Measurements from ENCODE around the gene NUDT3. TPM values are rescaled to one million over a fixed set of nuclear protein-coding genes. Genes with fewer than 3 reads are reported as not detected.

NUDT3 gene
- total RNA-seq, 1 experiment from 2014 or later, result 25.2 TPM

DNA sequence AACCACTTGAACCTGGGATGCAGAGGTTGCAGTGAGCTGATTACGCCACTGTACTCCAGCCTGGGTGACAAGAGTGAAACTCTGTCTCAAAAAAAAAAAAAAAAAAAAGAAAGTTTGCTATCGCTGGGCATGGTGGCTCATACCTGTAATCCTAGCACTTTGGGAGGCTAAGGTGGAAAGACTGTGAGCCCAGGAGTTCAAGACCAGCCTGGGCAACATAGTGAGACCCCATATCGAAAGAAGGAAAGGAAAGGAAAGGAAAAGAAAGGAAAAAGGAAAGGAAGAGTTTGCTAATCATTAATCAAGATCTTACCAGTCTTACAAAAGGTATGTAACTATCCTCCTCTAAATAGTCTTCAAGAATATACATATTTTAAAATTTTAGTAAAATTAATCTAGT is 88.3 kb downstream of the NUDT3 start (continued):
- no peak for TF ChIP-seq ZNF274 (IDR thresholded peaks at IDR 0.05; ENCODE audit: low read depth, low read length)

- H2AFZ ChIP-seq (ENCODE audit: low read depth, low read length, poor library complexity, severe bottlenecking), result no peak overlapping the region
- ChIA-PET CTCF (interaction anchor here (0.7 kb wide), 2 partner anchors 12 to 585 kb away, joined by 3 to 4 read pairs; no protein-coding TSS in a partner anchor), POLR2A (no interaction called here), RAD21 (ENCODE audit: low non-redundant PET in 1 of 2, low total read pairs in 2 of 2, uncharacterized antibody in 2 of 2, unreplicated experiment in 2 of 2) (no interaction called here)
- no TSS peak for BruUV-seq (replicated peaks)
- peaks cover 42% of the 10 kb centered on the region for H3K79me2 ChIP-seq (ENCODE audit: insufficient read depth, low read length)
- H3K9me3 ChIP-seq (ENCODE audit: control insufficient read depth in 1 of 2, insufficient read depth in 1 of 2, low read depth in 1 of 2, low read length in 2 of 2), result no peaks in the 10 kb centered on the region
- no peaks in the 10 kb centered on the region for H3K36me3 ChIP-seq (ENCODE audit: control insufficient read depth in 1 of 2, insufficient read depth in 2 of 2, low read length in 2 of 2)
- TF ChIP-seq, protein P1, sequence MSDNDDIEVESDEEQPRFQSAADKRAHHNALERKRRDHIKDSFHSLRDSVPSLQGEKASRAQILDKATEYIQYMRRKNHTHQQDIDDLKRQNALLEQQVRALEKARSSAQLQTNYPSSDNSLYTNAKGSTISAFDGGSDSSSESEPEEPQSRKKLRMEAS (IDR thresholded peaks at IDR 0.05), result no peak
- TF ChIP-seq TCF7L2 (IDR thresholded peaks at IDR 0.05; ENCODE audit: borderline replicate concordance, extremely low read depth, insufficient read depth, insufficient read length) (no peak), POLR2AphosphoS5 (IDR thresholded peaks at IDR 0.05; ENCODE audit: low read depth, low read length) (no peak), POLR2A (IDR thresholded peaks at IDR 0.05; ENCODE audit: borderline replicate concordance, extremely low read depth, insufficient read depth, insufficient read length) (no peak), CTCF (IDR thresholded peaks at IDR 0.05 in 2 of 3, conservative IDR thresholded peaks at IDR 0.05 in 1 of 3; ENCODE audit: borderline replicate concordance in 1 of 3, insufficient read depth in 1 of 3, low read depth in 2 of 3, low read length in 2 of 3) (no peak), CBX3 (IDR thresholded peaks at IDR 0.05; ENCODE audit: low read depth) (no peak), EZH2phosphoT487 (IDR thresholded peaks at IDR 0.05; ENCODE audit: borderline replicate concordance) (no peak), SRF (IDR thresholded peaks at IDR 0.05; ENCODE audit: low read depth) (no peak), FOSL1 (IDR thresholded peaks at IDR 0.05; ENCODE audit: low read depth) (no peak), YY1 (IDR thresholded peaks at IDR 0.05; ENCODE audit: extremely low read depth, insufficient replicate concordance, low read depth, low read length) (no peak), SP1 (IDR thresholded peaks at IDR 0.05; ENCODE audit: low read depth) (no peak)
- DNase-seq (ENCODE audit: low read depth, low spot score) (no peak), ATAC-seq (no peak)
- no peak overlapping the region for H3K9ac ChIP-seq (ENCODE audit: low read length)
- no peak overlapping the region for H3K27ac ChIP-seq (ENCODE audit: low read depth, low read length)
- H3K4me1 ChIP-seq (ENCODE audit: control insufficient read depth in 1 of 2, insufficient read depth in 2 of 2, low read length in 2 of 2), result no peaks in the 10 kb centered on the region
- no peaks in the 10 kb centered on the region for H3K27me3 ChIP-seq (ENCODE audit: insufficient read depth, low read length)
- H4K20me1 ChIP-seq (ENCODE audit: insufficient read depth), result no peaks in the 10 kb centered on the region
- H3K4me2 ChIP-seq (ENCODE audit: low read length), result no peak overlapping the region
- H3K9me2 ChIP-seq (ENCODE audit: insufficient read depth), result no peaks in the 10 kb centered on the region
- no peak overlapping the region for H3K4me3 ChIP-seq (replicated peaks in 1 of 2; ENCODE audit: low read depth in 1 of 2, low read length in 2 of 2)
- intact Hi-C loops (cut with micrococcal nuclease), result no loop called here
Measured at GRCh38 chr6:34302929-34303328, 89.5 kb downstream of the NUDT3 start.

All from HCT116 (cell line).